ENCODE measurements around the gene RNU6-9.
A peak's percentile ranks its signal among the peaks of the same experiment; 100 is the strongest.

DNA sequence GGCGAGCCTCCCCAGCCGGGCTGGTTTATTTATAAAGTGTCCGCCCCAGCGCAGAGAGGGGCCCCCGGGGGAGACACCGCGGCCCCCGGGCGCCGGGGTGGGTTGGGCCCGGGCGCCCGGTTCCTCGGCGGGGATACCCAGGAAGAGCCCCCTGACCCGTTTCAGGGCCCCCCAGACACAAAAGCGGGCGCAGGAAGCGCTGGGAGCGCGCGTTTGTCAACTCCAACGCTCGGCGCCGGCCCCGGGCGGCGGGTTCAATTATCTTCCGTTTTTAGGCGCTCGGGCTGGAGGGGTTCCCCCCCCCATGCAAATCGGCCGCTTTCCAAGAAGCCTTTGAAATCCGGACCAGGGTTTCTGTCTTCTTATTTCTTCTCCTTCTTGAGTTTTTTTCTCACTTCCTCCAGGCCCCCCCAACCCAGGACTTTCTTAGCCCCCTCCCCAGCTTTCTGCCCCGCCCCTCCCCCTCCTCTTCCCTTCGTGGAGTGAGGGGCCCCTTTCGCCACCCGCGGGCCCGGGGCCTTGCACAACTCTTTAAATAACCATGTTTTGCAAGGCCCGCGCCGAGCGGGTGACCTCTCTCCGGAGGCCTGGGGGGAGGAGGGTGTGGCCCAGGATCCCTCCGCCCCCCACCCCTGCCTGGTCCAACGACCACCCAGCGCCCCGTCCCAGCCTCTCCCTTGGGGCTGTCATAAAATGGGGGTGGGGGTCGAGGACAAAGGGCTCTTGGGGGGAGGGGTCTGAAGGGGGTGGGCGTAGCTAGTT is 33.5 kb downstream of the RNU6-9 start:
- TF ChIP-seq STAT5B (CRISPR knock-in tag; IDR thresholded peaks at IDR 0.05) (no peak), MXI1 (IDR thresholded peaks at IDR 0.05; ENCODE audit: borderline replicate concordance, low read depth, low read length) (no peak), FOXA3 (CRISPR knock-in tag; IDR thresholded peaks at IDR 0.05) (peak; percentile 36; the same call in 1 of the 2 replicates), TOPORS (CRISPR knock-in tag; IDR thresholded peaks at IDR 0.05) (no peak), ZNF614 (CRISPR knock-in tag; IDR thresholded peaks at IDR 0.05; ENCODE audit: borderline replicate concordance) (no peak), ZFP36 (IDR thresholded peaks at IDR 0.05; ENCODE audit: borderline replicate concordance, low read depth, low read length, partially characterized antibody) (no peak), EZH2 (conservative IDR thresholded peaks at IDR 0.05; ENCODE audit: low read depth, low read length) (no peak)
- TF ChIP-seq, protein P1, sequence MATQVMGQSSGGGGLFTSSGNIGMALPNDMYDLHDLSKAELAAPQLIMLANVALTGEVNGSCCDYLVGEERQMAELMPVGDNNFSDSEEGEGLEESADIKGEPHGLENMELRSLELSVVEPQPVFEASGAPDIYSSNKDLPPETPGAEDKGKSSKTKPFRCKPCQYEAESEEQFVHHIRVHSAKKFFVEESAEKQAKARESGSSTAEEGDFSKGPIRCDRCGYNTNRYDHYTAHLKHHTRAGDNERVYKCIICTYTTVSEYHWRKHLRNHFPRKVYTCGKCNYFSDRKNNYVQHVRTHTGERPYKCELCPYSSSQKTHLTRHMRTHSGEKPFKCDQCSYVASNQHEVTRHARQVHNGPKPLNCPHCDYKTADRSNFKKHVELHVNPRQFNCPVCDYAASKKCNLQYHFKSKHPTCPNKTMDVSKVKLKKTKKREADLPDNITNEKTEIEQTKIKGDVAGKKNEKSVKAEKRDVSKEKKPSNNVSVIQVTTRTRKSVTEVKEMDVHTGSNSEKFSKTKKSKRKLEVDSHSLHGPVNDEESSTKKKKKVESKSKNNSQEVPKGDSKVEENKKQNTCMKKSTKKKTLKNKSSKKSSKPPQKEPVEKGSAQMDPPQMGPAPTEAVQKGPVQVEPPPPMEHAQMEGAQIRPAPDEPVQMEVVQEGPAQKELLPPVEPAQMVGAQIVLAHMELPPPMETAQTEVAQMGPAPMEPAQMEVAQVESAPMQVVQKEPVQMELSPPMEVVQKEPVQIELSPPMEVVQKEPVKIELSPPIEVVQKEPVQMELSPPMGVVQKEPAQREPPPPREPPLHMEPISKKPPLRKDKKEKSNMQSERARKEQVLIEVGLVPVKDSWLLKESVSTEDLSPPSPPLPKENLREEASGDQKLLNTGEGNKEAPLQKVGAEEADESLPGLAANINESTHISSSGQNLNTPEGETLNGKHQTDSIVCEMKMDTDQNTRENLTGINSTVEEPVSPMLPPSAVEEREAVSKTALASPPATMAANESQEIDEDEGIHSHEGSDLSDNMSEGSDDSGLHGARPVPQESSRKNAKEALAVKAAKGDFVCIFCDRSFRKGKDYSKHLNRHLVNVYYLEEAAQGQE (IDR thresholded peaks at IDR 0.05; ENCODE audit: borderline replicate concordance in 1 of 2, low read depth in 1 of 2, low read length in 2 of 2), result peak in 1 of 2 experiments; percentile 33; a peak in 1 of 4 replicates
- TF ChIP-seq, protein P2, sequence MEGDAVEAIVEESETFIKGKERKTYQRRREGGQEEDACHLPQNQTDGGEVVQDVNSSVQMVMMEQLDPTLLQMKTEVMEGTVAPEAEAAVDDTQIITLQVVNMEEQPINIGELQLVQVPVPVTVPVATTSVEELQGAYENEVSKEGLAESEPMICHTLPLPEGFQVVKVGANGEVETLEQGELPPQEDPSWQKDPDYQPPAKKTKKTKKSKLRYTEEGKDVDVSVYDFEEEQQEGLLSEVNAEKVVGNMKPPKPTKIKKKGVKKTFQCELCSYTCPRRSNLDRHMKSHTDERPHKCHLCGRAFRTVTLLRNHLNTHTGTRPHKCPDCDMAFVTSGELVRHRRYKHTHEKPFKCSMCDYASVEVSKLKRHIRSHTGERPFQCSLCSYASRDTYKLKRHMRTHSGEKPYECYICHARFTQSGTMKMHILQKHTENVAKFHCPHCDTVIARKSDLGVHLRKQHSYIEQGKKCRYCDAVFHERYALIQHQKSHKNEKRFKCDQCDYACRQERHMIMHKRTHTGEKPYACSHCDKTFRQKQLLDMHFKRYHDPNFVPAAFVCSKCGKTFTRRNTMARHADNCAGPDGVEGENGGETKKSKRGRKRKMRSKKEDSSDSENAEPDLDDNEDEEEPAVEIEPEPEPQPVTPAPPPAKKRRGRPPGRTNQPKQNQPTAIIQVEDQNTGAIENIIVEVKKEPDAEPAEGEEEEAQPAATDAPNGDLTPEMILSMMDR (CRISPR knock-in tag; IDR thresholded peaks at IDR 0.05), result no peak

Measured in HepG2 (cell line).